GM04503 (cell line): ENCODE data around the gene KCNMA1.
A peak's percentile ranks its signal among the peaks of the same experiment; 100 is the strongest.

ENCODE experiments used
- DNase-seq: peaks from one replicate; pipeline ENCODE4 v3.0.0-alpha.2; 2012; ENCODE audit warnings: low read depth

KCNMA1 gene

GRCh38 chr10:77448226-77448625, 189.4 kb downstream of the KCNMA1 start:
- DNase-seq, result no peak

- no peak for DNase-seq
These were observed 190.9 kb downstream of the KCNMA1 start for GRCh38 chr10:77446700-77447099.

- no peak for DNase-seq
These were observed 192.1 kb downstream of the KCNMA1 start for GRCh38 chr10:77445547-77445946.

GRCh38 chr10:77444041-77444440, 193.6 kb downstream of the KCNMA1 start:
- DNase-seq, result no peak

GRCh38 chr10:77442699-77443189, 194.9 kb downstream of the KCNMA1 start:
- DNase-seq, result no peak

GRCh38 chr10:77441353-77442166, 196.0 kb downstream of the KCNMA1 start:
- DNase-seq, result no peak

- no peak for DNase-seq
These were observed 201.2 kb downstream of the KCNMA1 start for GRCh38 chr10:77436257-77436975.

GRCh38 chr10:77433546-77433945, 204.1 kb downstream of the KCNMA1 start:
- DNase-seq, result no peak

- DNase-seq, result no peak
These were observed 205.4 kb downstream of the KCNMA1 start for GRCh38 chr10:77431980-77432797.

- DNase-seq, result no peak
These were observed 206.4 kb downstream of the KCNMA1 start for GRCh38 chr10:77431209-77431611.

- DNase-seq, result no peak
These were observed 207.1 kb downstream of the KCNMA1 start for GRCh38 chr10:77430530-77430929.

GRCh38 chr10:77428691-77429395, 208.8 kb downstream of the KCNMA1 start:
- DNase-seq, result peak; percentile 35

- no peak for DNase-seq
These were observed 213.4 kb downstream of the KCNMA1 start for GRCh38 chr10:77424257-77424656.

- DNase-seq, result peak; percentile 30
These were observed 214.9 kb downstream of the KCNMA1 start for GRCh38 chr10:77422491-77423338.

- no peak for DNase-seq
These were observed 216.0 kb downstream of the KCNMA1 start for GRCh38 chr10:77421591-77421990.

- DNase-seq, result peak; percentile 26
These were observed 216.6 kb downstream of the KCNMA1 start for GRCh38 chr10:77420947-77421523.

- no peak for DNase-seq
These were observed 217.6 kb downstream of the KCNMA1 start for GRCh38 chr10:77419979-77420378.

- no peak for DNase-seq
These were observed 218.6 kb downstream of the KCNMA1 start for GRCh38 chr10:77419056-77419455.

- DNase-seq, result no peak
These were observed 219.6 kb downstream of the KCNMA1 start for GRCh38 chr10:77417806-77418640.
